ENCODE results near the gene PSKH1. TPM values are rescaled to one million over a fixed set of nuclear protein-coding genes. Genes with fewer than 3 reads are reported as not detected.

PSKH1 gene
- total and polyA plus RNA-seq, 2 experiments from 2014 or later = 29.2 to 44.6 TPM

DNA sequence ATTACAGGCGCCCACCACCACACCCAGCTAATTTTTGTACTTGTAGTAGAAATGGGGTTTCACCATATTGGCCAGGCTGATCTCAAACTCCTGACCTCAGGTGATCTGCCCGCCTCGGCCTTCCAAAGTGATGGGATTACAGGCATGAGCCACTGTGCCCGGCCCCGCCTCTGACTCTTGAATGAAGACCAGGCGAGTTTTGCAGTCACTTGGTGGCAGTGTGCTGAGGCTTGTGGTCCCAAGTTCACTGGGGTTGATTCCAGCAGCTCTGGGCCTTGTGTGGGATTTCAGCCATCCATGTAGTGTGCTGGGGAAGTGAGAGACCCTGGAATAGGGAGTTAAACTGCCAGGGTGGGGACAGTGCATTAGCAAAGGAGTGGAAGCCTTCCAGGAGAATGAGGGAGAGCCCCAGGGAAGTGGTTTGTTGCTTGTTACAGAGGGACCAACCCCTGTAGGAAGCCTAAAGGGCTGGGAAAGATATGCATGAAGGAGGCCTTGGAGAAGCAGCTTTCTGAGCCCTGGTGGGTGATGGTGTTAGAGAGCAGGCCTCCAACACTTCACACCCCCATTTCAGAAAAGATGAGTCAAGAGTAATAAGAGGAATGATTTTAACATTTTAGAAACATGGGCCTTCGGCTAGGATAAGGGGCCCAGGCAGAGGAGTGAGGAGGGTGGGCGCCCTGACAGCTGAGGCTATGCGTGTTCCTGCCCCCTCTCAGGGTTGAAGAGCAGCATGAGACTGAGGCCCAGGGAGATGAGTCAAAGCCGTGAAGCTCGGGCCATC is 14.5 kb downstream of the PSKH1 start:
- Histone ChIP-seq H3K4me1 (ENCODE audit: insufficient read depth) (no peaks in the 10 kb centered on the region), H3K9me3 (ENCODE audit: low read depth) (no peaks in the 10 kb centered on the region), H3K79me2 (peaks cover 55% of the 10 kb centered on the region), H3K36me3 (replicated peaks; ENCODE audit: insufficient read depth, low read depth) (no peaks in the 10 kb centered on the region), H3K4me2 (no peak overlapping the region), H3K27ac (no peak overlapping the region), H2AFZ (no peak overlapping the region), H4K20me1 (ENCODE audit: insufficient read depth, poor library complexity, severe bottlenecking) (peaks cover 3% of the 10 kb centered on the region), H3K4me3 (no peak overlapping the region), H3K27me3 (no peaks in the 10 kb centered on the region), H3K9me2 (replicated peaks; ENCODE audit: insufficient read depth) (no peaks in the 10 kb centered on the region)
- DNase-seq (ENCODE audit: low spot score) = no peak
- TF ChIP-seq EZH2 (IDR thresholded peaks at IDR 0.05; ENCODE audit: borderline replicate concordance) (no peak), EZH2phosphoT487 (IDR thresholded peaks at IDR 0.05; ENCODE audit: low read depth, severe bottlenecking, unreplicated experiment) (no peak)
- TF ChIP-seq, protein P1, sequence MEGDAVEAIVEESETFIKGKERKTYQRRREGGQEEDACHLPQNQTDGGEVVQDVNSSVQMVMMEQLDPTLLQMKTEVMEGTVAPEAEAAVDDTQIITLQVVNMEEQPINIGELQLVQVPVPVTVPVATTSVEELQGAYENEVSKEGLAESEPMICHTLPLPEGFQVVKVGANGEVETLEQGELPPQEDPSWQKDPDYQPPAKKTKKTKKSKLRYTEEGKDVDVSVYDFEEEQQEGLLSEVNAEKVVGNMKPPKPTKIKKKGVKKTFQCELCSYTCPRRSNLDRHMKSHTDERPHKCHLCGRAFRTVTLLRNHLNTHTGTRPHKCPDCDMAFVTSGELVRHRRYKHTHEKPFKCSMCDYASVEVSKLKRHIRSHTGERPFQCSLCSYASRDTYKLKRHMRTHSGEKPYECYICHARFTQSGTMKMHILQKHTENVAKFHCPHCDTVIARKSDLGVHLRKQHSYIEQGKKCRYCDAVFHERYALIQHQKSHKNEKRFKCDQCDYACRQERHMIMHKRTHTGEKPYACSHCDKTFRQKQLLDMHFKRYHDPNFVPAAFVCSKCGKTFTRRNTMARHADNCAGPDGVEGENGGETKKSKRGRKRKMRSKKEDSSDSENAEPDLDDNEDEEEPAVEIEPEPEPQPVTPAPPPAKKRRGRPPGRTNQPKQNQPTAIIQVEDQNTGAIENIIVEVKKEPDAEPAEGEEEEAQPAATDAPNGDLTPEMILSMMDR (IDR thresholded peaks at IDR 0.05; ENCODE audit: poor library complexity) = no peak
- WGBS (ENCODE audit: low lambda C conversion rate, missing lambda C conversion rate) = 89% methylated on average over 11 of the region's 11 CpGs

DNA sequence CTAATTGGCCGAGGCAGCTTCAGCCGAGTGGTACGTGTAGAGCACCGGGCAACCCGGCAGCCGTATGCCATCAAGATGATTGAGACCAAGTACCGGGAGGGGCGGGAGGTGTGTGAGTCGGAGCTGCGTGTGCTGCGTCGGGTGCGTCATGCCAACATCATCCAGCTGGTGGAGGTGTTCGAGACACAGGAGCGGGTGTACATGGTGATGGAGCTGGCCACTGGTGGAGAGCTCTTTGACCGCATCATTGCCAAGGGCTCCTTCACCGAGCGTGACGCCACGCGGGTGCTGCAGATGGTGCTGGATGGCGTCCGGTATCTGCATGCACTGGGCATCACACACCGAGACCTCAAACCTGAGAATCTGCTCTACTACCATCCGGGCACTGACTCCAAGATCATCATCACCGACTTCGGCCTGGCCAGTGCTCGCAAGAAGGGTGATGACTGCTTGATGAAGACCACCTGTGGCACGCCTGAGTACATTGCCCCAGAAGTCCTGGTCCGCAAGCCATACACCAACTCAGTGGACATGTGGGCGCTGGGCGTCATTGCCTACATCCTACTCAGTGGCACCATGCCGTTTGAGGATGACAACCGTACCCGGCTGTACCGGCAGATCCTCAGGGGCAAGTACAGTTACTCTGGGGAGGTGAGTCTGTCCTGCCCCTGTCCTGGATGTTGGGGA is 16.1 kb downstream of the PSKH1 start:
- H4K20me1 ChIP-seq (ENCODE audit: insufficient read depth, poor library complexity, severe bottlenecking) = peaks cover 3% of the 10 kb centered on the region
- no peak overlapping the region for H3K4me3 ChIP-seq
- H3K9me3 ChIP-seq (ENCODE audit: low read depth) = no peaks in the 10 kb centered on the region
- H3K79me2 ChIP-seq = peaks cover 44% of the 10 kb centered on the region
- H3K27me3 ChIP-seq = no peaks in the 10 kb centered on the region
- no peak overlapping the region for H3K4me2 ChIP-seq
- no peak overlapping the region for H3K27ac ChIP-seq
- no peak for DNase-seq (ENCODE audit: low spot score)
- no peaks in the 10 kb centered on the region for H3K9me2 ChIP-seq (replicated peaks; ENCODE audit: insufficient read depth)
- H2AFZ ChIP-seq = no peak overlapping the region
- no peaks in the 10 kb centered on the region for H3K4me1 ChIP-seq (ENCODE audit: insufficient read depth)
- 98% methylated on average over 31 of the region's 36 CpGs for WGBS (ENCODE audit: low lambda C conversion rate, missing lambda C conversion rate)
- TF ChIP-seq, protein P1 (IDR thresholded peaks at IDR 0.05; ENCODE audit: poor library complexity) = no peak
- TF ChIP-seq EZH2phosphoT487 (IDR thresholded peaks at IDR 0.05; ENCODE audit: low read depth, severe bottlenecking, unreplicated experiment) (no peak), EZH2 (IDR thresholded peaks at IDR 0.05; ENCODE audit: borderline replicate concordance) (no peak)
- no peaks in the 10 kb centered on the region for H3K36me3 ChIP-seq (replicated peaks; ENCODE audit: insufficient read depth, low read depth)

DNA sequence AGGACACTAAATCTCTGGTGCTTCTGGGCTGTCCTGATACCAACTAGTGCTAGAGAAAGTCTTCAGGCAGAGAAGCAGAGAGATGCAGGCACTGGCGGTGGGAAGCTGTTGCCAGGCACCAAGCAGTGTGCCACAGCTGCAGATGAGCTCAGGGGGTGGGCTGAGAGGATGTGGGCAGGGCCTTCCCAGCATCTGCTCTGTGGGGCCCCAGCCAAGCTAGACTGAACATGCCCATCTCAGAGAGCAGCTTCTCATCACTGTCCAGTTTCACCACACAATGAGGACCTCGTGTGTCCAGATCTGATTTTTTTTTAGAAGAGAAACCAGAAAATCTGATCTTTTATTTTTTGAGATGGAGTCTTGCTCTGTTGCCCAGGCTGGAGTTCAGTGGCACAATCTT is 17.1 kb downstream of the PSKH1 start:
- H4K20me1 ChIP-seq (ENCODE audit: insufficient read depth, poor library complexity, severe bottlenecking) = peaks cover 3% of the 10 kb centered on the region
- H2AFZ ChIP-seq = no peak overlapping the region
- WGBS (ENCODE audit: low lambda C conversion rate, missing lambda C conversion rate) = 91% methylated on average over 2 of the region's 2 CpGs
- H3K27ac ChIP-seq = no peak overlapping the region
- H3K4me1 ChIP-seq (ENCODE audit: insufficient read depth) = no peaks in the 10 kb centered on the region
- TF ChIP-seq, protein P1 (IDR thresholded peaks at IDR 0.05; ENCODE audit: poor library complexity) = no peak
- no peak for TF ChIP-seq EZH2 (IDR thresholded peaks at IDR 0.05; ENCODE audit: borderline replicate concordance)
- TF ChIP-seq EZH2phosphoT487 (IDR thresholded peaks at IDR 0.05; ENCODE audit: low read depth, severe bottlenecking, unreplicated experiment) = no peak
- H3K36me3 ChIP-seq (replicated peaks; ENCODE audit: insufficient read depth, low read depth) = no peaks in the 10 kb centered on the region
- no peaks in the 10 kb centered on the region for H3K9me2 ChIP-seq (replicated peaks; ENCODE audit: insufficient read depth)
- no peaks in the 10 kb centered on the region for H3K27me3 ChIP-seq
- no peak overlapping the region for H3K4me3 ChIP-seq
- peaks cover 38% of the 10 kb centered on the region for H3K79me2 ChIP-seq
- H3K4me2 ChIP-seq = no peak overlapping the region
- peak; percentile 54 for DNase-seq (ENCODE audit: low spot score)
- H3K9me3 ChIP-seq (ENCODE audit: low read depth) = no peaks in the 10 kb centered on the region
